NCI-H128 (cell line): ENCODE data around the gene ADD3.
"Not testable (repeated sequence)": the region's sequence is repeated elsewhere in the genome, so short reads cannot be mapped to it uniquely, and the experiment has no call there.

ENCODE experiments used
- DNase-seq: peaks from one replicate; lab custom pipeline; 2025; ENCODE audit not compliant: unreplicated experiment; lab: John Stamatoyannopoulos, UW

The ADD3 gene

GRCh38 chr10:110103921-110104461 is 96.2 kb downstream of the ADD3 start:
- DNase-seq = no peak

GRCh38 chr10:110105873-110106272 is 98.1 kb downstream of the ADD3 start:
- no peak for DNase-seq

GRCh38 chr10:110107430-110107829 is 99.6 kb downstream of the ADD3 start:
- DNase-seq = no peak

GRCh38 chr10:110107887-110108286 is 100.1 kb downstream of the ADD3 start:
- no peak for DNase-seq

- DNase-seq = no peak
Measured at GRCh38 chr10:110109511-110109910, 101.7 kb downstream of the ADD3 start.

GRCh38 chr10:110110338-110110737 is 102.6 kb downstream of the ADD3 start:
- DNase-seq = no peak

- DNase-seq = no peak
Measured at GRCh38 chr10:110113670-110114337, 106.0 kb downstream of the ADD3 start.

GRCh38 chr10:110114668-110115067 is 106.9 kb downstream of the ADD3 start:
- not testable (repeated sequence) for DNase-seq

- no peak for DNase-seq
Measured at GRCh38 chr10:110115784-110116520, 108.2 kb downstream of the ADD3 start.

GRCh38 chr10:110118891-110119621 is 111.3 kb downstream of the ADD3 start:
- DNase-seq = no peak

- no peak for DNase-seq
Measured at GRCh38 chr10:110123594-110123993, 115.8 kb downstream of the ADD3 start.

- DNase-seq = no peak
Measured at GRCh38 chr10:110129490-110129889, 121.7 kb downstream of the ADD3 start.

- DNase-seq = no peak
Measured at GRCh38 chr10:110134917-110135316, 127.1 kb downstream of the ADD3 start.

- DNase-seq = not testable (repeated sequence)
Measured at GRCh38 chr10:110135836-110136235, 128.1 kb downstream of the ADD3 start.

GRCh38 chr10:110137142-110137545 is 129.4 kb downstream of the ADD3 start:
- DNase-seq = no peak

GRCh38 chr10:110138197-110138812 is 130.5 kb downstream of the ADD3 start:
- DNase-seq = no peak

GRCh38 chr10:110141185-110141584 is 133.4 kb downstream of the ADD3 start:
- DNase-seq = no peak

GRCh38 chr10:110141871-110142635 is 134.3 kb downstream of the ADD3 start:
- no peak for DNase-seq

- no peak for DNase-seq
Measured at GRCh38 chr10:110142965-110143364, 135.2 kb downstream of the ADD3 start.

- no peak for DNase-seq
Measured at GRCh38 chr10:110144507-110144906, 136.7 kb downstream of the ADD3 start.
